Astrocyte of the cerebellum (primary cell): ENCODE results near the gene HOXA7.

ENCODE experiments used
- DNase-seq: peaks from one replicate; pipeline ENCODE4 v3.0.0-alpha.2; 2011; ENCODE audit warnings: low read depth
- H3K4me3 ChIP-seq: 2 replicates; pipeline ENCODE4 v1.5.1; 2011; ENCODE audit warnings: mild to moderate bottlenecking, low read depth, low read length, moderate library complexity
- in situ Hi-C: cut with HindIII; loops from 2 replicates; pipeline ENCODE4 v1.10.0; 2017; ENCODE audit warnings: low sequenced_read_pairs
- TF ChIP-seq, protein P1 (sequence below): IDR thresholded peaks from 2 replicates; pipeline ENCODE4 v1.5.1; 2012; ENCODE audit warnings: low read length, low read depth, moderate library complexity, mild to moderate bottlenecking; ENCODE audit errors: missing control alignments

Gene HOXA7

DNA sequence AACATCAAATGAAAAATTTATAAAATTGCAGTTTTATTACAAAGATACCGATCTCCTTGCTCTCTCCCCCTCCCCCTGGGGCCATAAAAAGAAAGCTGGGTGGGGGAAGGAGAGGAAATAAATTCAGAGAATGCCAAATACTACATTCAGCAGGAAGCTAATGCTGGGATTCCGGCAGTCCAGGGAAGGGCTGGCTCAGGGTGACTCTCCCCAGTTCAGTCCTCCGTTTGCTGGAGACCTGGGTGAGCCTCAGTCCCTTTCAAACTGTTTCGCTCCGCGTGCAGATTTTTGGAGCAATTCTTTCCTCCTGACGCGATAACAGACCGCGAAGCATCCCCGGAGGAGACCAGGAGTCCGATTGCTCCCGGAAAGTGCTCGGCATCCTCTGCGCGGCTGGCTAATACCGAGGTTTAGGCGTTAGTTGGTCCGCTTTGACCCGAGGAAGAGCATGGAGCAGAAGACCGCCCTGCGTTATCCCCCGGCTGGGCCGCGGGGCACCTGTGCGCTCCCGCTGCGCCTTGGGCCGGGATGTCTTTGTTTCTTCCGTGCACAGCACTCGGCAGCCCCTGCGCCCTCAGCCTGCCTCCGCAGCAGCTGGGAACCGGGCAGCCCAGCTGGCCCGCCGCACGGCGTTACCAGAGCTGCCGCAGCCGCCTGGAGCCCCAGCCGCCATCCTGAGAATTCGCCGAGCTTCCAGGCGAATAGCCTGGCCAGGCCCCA is 50.1 kb downstream of the HOXA7 start:
- TF ChIP-seq, protein P1, sequence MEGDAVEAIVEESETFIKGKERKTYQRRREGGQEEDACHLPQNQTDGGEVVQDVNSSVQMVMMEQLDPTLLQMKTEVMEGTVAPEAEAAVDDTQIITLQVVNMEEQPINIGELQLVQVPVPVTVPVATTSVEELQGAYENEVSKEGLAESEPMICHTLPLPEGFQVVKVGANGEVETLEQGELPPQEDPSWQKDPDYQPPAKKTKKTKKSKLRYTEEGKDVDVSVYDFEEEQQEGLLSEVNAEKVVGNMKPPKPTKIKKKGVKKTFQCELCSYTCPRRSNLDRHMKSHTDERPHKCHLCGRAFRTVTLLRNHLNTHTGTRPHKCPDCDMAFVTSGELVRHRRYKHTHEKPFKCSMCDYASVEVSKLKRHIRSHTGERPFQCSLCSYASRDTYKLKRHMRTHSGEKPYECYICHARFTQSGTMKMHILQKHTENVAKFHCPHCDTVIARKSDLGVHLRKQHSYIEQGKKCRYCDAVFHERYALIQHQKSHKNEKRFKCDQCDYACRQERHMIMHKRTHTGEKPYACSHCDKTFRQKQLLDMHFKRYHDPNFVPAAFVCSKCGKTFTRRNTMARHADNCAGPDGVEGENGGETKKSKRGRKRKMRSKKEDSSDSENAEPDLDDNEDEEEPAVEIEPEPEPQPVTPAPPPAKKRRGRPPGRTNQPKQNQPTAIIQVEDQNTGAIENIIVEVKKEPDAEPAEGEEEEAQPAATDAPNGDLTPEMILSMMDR, result no peak
- in situ Hi-C loops, result no loop called here
- DNase-seq, result no peak
- H3K4me3 ChIP-seq, result peak overlapping the region; percentile 32

DNA sequence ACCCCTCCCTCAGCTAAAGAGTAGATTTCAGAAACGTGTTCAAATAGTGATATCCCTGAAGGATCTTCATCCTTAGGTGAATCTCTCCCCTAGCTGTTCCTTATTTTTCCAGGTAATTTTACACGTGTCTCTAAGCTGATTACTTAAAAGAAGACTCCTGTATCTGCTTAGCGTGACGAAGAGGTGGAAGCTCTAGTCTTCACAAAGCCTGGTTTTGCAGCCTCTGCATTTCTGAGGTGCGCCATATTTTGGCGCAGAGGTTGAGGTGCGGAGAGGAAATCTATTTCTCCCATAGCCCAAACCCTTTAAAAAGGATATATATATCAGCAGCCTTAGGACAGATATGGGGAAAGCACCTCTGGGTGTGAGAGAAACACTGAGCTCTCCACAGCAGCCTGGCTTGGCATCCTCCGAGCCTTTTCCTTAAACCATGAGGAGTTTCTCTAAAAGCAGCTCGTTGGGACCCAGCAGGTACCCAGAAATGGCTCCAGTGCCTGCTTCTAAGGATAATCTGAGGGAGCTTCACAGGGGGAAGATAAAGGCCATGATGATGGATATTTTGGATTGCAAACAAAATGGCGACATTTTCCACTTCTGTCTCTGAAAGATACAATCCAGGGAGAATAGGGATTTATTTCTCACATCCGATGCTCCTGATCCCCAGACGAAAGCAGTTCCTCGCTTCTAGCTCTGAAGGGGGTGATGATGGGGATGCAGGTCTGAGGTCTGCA is 51.0 kb downstream of the HOXA7 start:
- H3K4me3 ChIP-seq, result peak overlapping the region; percentile 32
- TF ChIP-seq, protein P1, result no peak
- in situ Hi-C loops, result no loop called here
- DNase-seq, result no peak

DNA sequence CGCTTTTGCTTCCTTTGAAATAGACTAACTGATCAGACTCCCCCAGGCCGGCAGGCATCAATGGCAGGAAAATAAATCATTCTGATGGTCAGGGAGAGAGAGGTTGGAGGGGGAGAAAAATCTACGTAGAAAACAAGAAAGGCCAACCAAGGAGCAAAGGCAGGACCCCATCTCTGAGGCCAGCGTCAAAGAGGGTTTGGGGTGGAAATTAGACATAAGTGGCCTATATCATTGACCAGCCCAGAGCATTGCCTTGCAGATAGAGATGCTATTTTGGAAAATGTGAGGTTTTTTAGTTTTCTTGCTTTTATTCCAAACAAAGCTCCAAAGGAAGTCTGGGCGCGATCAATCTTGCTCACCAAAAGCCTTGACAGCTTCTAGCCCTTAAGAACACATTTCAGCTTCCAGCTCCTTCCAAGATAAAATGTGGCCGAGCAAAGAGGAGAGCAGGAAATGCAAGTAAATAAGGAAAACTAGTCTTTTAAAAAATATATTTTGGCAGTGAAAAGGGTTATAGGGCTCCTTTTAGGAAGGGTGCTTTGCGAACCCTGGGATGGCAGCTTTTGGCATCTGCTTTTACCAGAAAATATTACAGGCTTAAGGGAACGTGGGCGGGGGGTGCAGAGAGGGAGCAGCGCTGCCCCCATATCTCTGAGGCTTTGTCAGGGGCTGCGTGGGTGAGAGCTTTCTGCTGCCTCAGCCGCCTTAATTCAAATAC is 52.0 kb downstream of the HOXA7 start:
- in situ Hi-C loops, result no loop called here
- DNase-seq, result no peak
- H3K4me3 ChIP-seq, result peak overlapping the region; percentile 91
- TF ChIP-seq, protein P1, result no peak
